GM12878 (cell line): ENCODE measurements around the gene PELI1. TPM values are rescaled to one million over a fixed set of nuclear protein-coding genes. Genes with fewer than 3 reads are reported as not detected.

Source experiments
- BCL3 ChIP-seq: IDR thresholded peaks from 2 replicates; pipeline ENCODE4 v1.6.1; 2011; ENCODE audit warnings: borderline replicate concordance, low read depth, mild to moderate bottlenecking, moderate library complexity, low read length; ENCODE audit not compliant: insufficient read depth, poor library complexity, severe bottlenecking
- ELK1 ChIP-seq: IDR thresholded peaks from 2 replicates; pipeline ENCODE4 v1.6.1; 2012; ENCODE audit warnings: low read depth, low read length, improper control_type of control experiment
- HDAC2 ChIP-seq: fragments of 200-600 bp; sonication (generic); IDR thresholded peaks from 2 replicates; pipeline ENCODE4 v1.6.1; 2017
- HDGF ChIP-seq: fragments of 450-650 bp; IDR thresholded peaks from 2 replicates; pipeline ENCODE4 v1.6.1; 2016; ENCODE audit warnings: antibody characterized with exemption
- JUNB ChIP-seq: IDR thresholded peaks from 2 replicates; pipeline ENCODE4 v1.6.1; 2016; ENCODE audit warnings: antibody characterized with exemption, mild to moderate bottlenecking
- LARP7 ChIP-seq: fragments of 450-650 bp; IDR thresholded peaks from 2 replicates; pipeline ENCODE4 v1.6.1; 2017; ENCODE audit warnings: mild to moderate bottlenecking
- MTA2 ChIP-seq: fragments of 450-650 bp; IDR thresholded peaks from 2 replicates; pipeline ENCODE4 v1.6.1; 2016; ENCODE audit warnings: low read depth, mild to moderate bottlenecking, moderate library complexity
- NBN ChIP-seq: fragments of 450-650 bp; IDR thresholded peaks from 2 replicates; pipeline ENCODE4 v1.6.1; 2016
- NFXL1 ChIP-seq: fragments of 450-650 bp; IDR thresholded peaks from 2 replicates; pipeline ENCODE4 v1.6.1; 2017; ENCODE audit warnings: antibody characterized with exemption, mild to moderate bottlenecking, borderline replicate concordance
- NR2F1 ChIP-seq: fragments of 450-650 bp; conservative IDR thresholded peaks from 2 replicates; pipeline ENCODE4 v1.6.1; 2017; ENCODE audit warnings: mild to moderate bottlenecking
- POU2F2 ChIP-seq: IDR thresholded peaks from 3 replicates; pipeline ENCODE4 v1.6.1; 2011; ENCODE audit warnings: low read depth, mild to moderate bottlenecking, low read length, borderline replicate concordance
- SIN3A ChIP-seq: IDR thresholded peaks from 2 replicates; pipeline ENCODE4 v1.6.1; 2012; ENCODE audit warnings: low read depth, low read length, improper control_type of control experiment
- SP1 ChIP-seq: IDR thresholded peaks from one replicate; pipeline ENCODE4 v1.6.1; 2011; ENCODE audit warnings: low read depth, low read length
- ZNF24 ChIP-seq: fragments of 450-650 bp; IDR thresholded peaks from 2 replicates; pipeline ENCODE4 v1.6.1; 2017; ENCODE audit warnings: antibody characterized with exemption, mild to moderate bottlenecking
- ZNF687 ChIP-seq: fragments of 450-650 bp; IDR thresholded peaks from 2 replicates; pipeline ENCODE4 v1.6.1; 2017; ENCODE audit warnings: mild to moderate bottlenecking, moderate library complexity
- polyA plus RNA-seq, 11 experiments: library from polyadenylated mRNA; depleted of rRNA in 4 of 11; unstranded in 6 of 11; stranded (reverse) in 5 of 11; fragments of >200 nt; fragmentation: Nextera tagmentation in 4 of 11; fragmentation: Illumina TruSeq in 1 of 11; extraction: Ambion mirVana in 4 of 11; extraction: Trizol in 1 of 11; gene quantifications; 1 replicate in 1 of 11; 2 replicates in 10 of 11; pipeline versions ENCODE4 v1.2.1 to v1.2.3, GENCODE V29; 2011 to 2016; ENCODE audit warnings: inconsistent platforms in 2 of 11, missing spikeins in 2 of 11, low read depth in 1 of 11
- total RNA-seq, 4 experiments: library from RNA; depleted of rRNA in 3 of 4; stranded (reverse); fragments of >200 nt in 3 of 4; fragmentation: Illumina TruSeq in 1 of 4; extraction: Trizol in 1 of 4; gene quantifications; 2 replicates each; pipeline versions ENCODE4 v1.2.1 to v1.2.3, GENCODE V29; 2013 to 2021
- TF ChIP-seq, protein P1 (sequence below): fragments of 450-650 bp; IDR thresholded peaks from 2 replicates; pipeline ENCODE4 v1.6.1; 2017; ENCODE audit warnings: low read depth, mild to moderate bottlenecking, moderate library complexity
- TF ChIP-seq, protein P2 (sequence below): fragments of 450-650 bp; IDR thresholded peaks from 2 replicates; pipeline ENCODE4 v1.6.1; 2016; ENCODE audit warnings: mild to moderate bottlenecking

Gene PELI1
- total and polyA plus RNA-seq, 10 of the 15 experiments (the other 5 are each of a cell fraction or from before 2014, with no cell fraction given), result 12.1 to 92.0 (median 39.8) TPM

GRCh38 chr2:64179582-64180321 lies 35.5 kb upstream of the PELI1 start (continued):
- TF ChIP-seq NBN (peak; percentile 29; the same call in 1 of the 2 replicates), HDAC2 (no peak), BCL3 (peak; percentile 34), JUNB (peak; percentile 78), ZNF687 (peak; percentile 86), POU2F2 (0 out of 3 replicates have a peak, but pooled peaks have one; percentile 14), NFXL1 (no peak), HDGF (no peak), MTA2 (peak; percentile 75), SIN3A (no peak), ZNF24 (peak; percentile 83), SP1 (peak; percentile 19), ELK1 (no peak), LARP7 (peak; percentile 37; the same call in 1 of the 2 replicates), NR2F1 (peak; percentile 98)
- TF ChIP-seq, protein P1, sequence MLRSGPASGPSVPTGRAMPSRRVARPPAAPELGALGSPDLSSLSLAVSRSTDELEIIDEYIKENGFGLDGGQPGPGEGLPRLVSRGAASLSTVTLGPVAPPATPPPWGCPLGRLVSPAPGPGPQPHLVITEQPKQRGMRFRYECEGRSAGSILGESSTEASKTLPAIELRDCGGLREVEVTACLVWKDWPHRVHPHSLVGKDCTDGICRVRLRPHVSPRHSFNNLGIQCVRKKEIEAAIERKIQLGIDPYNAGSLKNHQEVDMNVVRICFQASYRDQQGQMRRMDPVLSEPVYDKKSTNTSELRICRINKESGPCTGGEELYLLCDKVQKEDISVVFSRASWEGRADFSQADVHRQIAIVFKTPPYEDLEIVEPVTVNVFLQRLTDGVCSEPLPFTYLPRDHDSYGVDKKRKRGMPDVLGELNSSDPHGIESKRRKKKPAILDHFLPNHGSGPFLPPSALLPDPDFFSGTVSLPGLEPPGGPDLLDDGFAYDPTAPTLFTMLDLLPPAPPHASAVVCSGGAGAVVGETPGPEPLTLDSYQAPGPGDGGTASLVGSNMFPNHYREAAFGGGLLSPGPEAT, result peak; percentile 96
- TF ChIP-seq, protein P2, sequence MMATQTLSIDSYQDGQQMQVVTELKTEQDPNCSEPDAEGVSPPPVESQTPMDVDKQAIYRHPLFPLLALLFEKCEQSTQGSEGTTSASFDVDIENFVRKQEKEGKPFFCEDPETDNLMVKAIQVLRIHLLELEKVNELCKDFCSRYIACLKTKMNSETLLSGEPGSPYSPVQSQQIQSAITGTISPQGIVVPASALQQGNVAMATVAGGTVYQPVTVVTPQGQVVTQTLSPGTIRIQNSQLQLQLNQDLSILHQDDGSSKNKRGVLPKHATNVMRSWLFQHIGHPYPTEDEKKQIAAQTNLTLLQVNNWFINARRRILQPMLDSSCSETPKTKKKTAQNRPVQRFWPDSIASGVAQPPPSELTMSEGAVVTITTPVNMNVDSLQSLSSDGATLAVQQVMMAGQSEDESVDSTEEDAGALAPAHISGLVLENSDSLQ, result no peak
